PFSK-1 (cell line): ENCODE data around the gene TCF23.

Experiments
- FOXP2 ChIP-seq: optimal IDR thresholded peaks from 2 replicates; pipeline ENCODE3; 2011; ENCODE audit warnings: borderline replicate concordance, control low read depth, inconsistent platforms; ENCODE audit not compliant: insufficient read depth; ENCODE audit errors: extremely low read length, extremely low read depth
- POLR2AphosphoS5 ChIP-seq: IDR thresholded peaks from 2 replicates; pipeline ENCODE4 v1.6.1; 2012; ENCODE audit warnings: low read depth, mild to moderate bottlenecking, control low read depth, low read length, moderate library complexity
- REST ChIP-seq, 2 experiments: IDR thresholded peaks; 2 replicates each; pipeline versions ENCODE4 v1.6.1 to v1.8.0; 2011 to 2012; ENCODE audit warnings: low read depth in 2 of 2, low read length in 2 of 2, control low read depth in 1 of 2, inconsistent platforms in 1 of 2, mild to moderate bottlenecking in 1 of 2, moderate library complexity in 1 of 2; ENCODE audit not compliant: insufficient read depth in 1 of 2
- SIN3A ChIP-seq: IDR thresholded peaks from 2 replicates; pipeline ENCODE4 v1.6.1; 2012; ENCODE audit warnings: mild to moderate bottlenecking, low read length, moderate library complexity, borderline replicate concordance; ENCODE audit not compliant: insufficient read depth
- TAF1 ChIP-seq: IDR thresholded peaks from 2 replicates; pipeline ENCODE4 v1.6.1; 2012; ENCODE audit warnings: low read length, control low read depth, borderline replicate concordance; ENCODE audit not compliant: insufficient read depth

Gene TCF23

GRCh38 chr2:27174638-27175037 lies 25.8 kb downstream of the TCF23 start:
- TF ChIP-seq SIN3A (no peak), FOXP2 (no peak)

GRCh38 chr2:27175330-27175729 lies 26.5 kb downstream of the TCF23 start:
- no peak for TF ChIP-seq REST (IDR thresholded peaks at IDR 0.05; ENCODE audit: insufficient read depth in 1 of 2, low read depth in 2 of 2, low read length in 2 of 2)
- TF ChIP-seq FOXP2 = no peak

- TF ChIP-seq REST (IDR thresholded peaks at IDR 0.05; ENCODE audit: insufficient read depth in 1 of 2, low read depth in 2 of 2, low read length in 2 of 2) (no peak), TAF1 (no peak), POLR2AphosphoS5 (no peak), FOXP2 (no peak), SIN3A (no peak)
Observed at GRCh38 chr2:27177441-27178351, 28.9 kb downstream of the TCF23 start.

GRCh38 chr2:27178469-27178868 lies 29.7 kb downstream of the TCF23 start:
- no peak for TF ChIP-seq TAF1
- TF ChIP-seq SIN3A = no peak
- no peak for TF ChIP-seq POLR2AphosphoS5
- TF ChIP-seq FOXP2 = no peak
- no peak for TF ChIP-seq REST (IDR thresholded peaks at IDR 0.05; ENCODE audit: insufficient read depth in 1 of 2, low read depth in 2 of 2, low read length in 2 of 2)

- TF ChIP-seq TAF1 (no peak), FOXP2 (no peak), POLR2AphosphoS5 (no peak), SIN3A (no peak), REST (IDR thresholded peaks at IDR 0.05; ENCODE audit: insufficient read depth in 1 of 2, low read depth in 2 of 2, low read length in 2 of 2) (no peak)
Observed at GRCh38 chr2:27179344-27180000, 30.7 kb downstream of the TCF23 start.
